ENCODE measurements around the gene FASN.

Gene FASN

DNA sequence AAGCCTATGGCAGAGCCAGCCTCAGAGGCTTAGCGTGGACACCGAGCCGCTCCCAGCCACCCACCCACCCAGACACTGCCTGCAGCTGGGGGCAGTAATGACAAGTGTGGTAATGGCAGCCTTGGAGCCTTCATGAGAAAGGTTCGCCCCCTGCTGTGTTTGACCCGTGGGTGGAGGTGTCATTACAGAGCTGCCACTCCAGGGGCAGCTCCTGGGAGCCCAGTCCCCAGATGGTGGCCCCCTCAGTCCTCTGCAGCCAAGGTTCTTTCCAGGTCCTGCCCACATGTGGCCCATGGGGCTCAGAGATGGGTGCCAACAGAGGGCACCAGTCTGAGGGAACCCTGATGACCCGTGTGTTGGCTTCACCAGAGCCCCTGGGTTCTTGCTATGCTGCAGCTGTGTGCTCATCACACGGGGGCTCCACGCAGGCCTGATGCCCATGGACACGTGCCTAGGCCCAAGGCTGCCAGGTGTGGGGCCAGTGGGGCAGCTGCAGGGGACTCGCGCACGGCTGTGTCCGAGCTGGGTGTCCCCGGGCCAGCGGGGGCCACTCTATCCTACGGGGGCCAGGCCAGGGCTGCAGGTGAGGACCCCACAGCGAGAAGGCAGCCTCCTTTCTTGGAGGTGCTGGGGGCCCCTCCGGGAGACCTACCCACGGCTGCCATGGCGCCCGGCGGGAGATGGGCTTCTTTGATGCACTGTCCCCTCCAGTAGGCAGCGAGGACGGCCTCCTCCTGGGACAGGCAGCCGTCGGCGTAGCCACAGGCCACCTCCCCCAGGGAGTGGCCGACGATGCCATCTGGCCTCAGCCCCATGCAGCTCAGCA lies 8.1 kb downstream of the FASN start:
- no peak overlapping the region for H3K4me3 ChIP-seq (ENCODE audit: low read depth, low read length)

DNA sequence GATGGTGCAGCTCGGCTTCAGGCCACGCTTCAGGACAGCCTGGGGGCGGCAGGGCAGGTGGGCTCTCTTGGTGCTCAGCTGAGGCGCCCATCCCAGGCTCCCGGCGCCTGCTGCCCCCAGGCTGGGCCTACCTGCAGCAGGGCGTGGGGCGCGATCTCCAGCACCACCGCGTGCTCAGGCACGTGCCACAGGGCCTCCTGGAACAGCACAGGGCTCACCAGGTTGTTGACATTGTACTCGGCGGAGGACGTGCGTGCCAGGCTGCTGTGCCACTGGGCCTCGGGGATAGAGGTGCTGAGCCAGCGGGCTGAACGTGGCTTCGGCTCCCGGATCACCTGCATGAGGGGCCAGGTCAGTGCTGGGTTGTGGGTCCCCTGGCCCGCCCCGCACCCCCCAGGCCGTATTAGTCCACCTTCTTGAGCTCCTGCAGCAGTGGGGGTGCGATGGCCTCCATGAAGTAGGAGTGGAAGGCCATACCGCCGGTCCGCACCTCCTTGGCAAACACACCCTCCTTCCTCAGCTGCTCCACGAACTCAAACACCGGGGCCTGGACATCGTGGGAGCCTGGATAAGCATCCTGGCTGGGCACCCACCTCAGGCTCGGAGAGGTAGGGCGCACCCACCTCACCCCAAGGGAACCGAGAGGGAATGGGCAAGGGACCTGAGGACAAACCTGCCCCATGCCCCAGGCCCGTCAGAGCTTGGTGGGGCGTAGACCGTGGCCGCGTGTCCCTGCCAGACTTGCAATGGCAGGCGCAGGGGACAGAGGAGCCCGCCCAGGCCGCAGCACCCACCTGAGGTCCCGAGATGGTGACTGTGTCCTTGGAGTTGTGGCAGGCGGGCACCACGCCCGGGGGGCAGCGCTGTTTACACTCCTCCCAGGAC lies 9.0 kb downstream of the FASN start:
- no peak overlapping the region for H3K4me3 ChIP-seq (ENCODE audit: low read depth, low read length)

DNA sequence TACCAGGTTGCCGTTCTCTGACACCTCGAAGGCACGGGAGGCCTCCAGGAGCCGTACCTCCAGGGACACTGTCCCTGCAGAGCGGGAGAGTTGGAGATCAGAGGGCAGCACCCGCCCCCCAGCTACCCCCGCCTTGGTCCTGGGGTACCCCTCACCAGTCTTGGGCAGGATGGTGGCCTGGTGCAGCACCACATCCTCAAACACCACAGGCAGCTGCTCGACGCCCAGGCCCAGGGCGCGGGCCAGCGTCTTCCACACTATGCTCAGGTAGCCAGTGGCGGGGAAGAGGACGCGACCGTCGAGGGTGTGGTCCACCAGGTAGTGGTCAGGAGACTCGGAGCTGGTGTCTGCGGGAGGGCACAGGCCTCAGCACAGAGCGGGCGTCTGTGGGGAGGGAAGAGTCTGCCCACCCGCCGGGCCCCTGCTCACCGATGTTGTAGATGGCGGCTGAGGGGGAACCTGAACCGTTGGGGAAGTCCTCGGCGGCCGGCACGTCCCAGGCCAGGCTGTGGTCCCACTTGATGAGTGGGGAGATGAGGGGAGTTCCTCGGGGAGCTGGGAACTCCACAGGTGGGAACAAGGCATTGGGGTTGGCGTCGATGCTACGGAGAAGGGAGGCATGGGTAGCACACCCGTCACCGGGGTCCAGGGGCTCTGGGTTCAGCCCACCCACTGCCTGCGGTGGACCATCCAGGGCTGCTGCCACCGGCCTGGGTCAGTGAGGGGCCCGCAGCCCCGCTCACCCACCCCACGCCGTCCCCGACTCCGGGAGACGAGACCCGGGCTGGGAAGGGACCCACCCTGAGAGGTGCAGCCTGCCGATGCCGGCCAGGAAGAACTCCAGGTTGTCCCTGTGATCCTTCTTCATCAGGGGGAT lies 9.8 kb downstream of the FASN start:
- H3K4me3 ChIP-seq (ENCODE audit: low read depth, low read length) = no peak overlapping the region

DNA sequence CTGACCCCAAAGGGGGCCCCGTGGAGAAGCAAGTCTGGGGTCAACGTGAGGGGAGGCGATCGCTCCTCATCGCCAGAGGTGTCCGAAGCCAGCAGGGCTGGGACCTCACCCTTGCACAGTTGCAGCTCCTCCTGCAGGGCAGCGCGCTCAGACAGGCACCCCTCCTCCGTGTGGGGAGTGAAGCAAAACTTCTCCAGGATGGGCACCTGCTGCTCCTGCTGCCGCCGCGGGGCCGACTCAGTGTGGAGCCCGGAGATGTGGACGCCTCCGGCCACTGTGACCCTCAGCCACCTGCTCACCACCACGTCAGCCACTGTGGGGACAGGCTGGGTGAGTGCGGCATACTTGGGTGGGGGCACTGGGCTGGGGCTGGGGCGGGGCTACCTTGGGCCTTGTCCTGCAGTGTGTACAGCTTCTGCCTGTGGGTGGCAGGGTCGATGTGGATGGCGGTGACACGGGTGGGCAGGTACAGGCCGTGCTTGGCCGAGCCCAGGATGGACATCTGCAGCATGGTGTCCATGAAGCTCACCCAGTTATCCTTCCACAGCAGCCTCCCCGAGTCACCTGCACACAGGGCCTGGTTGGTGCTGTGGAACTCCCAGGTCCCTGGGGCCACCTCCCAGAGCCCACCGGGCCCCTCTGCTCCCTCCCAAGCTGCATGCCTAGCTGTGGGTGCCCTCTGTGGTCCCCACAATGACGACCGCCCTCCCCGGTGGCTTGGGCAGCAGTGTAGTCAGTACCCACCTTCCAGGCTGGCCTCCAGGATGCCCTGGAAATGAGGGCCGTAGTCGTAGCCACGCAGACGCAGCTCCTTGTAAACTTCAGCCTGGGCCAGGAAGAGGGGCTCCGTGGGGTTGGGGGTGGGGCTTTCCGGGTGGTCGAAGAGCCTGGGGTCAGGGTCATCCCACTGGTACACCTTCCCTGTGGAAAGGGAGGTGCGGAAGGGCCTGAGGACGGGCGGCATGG lies 10.8 kb downstream of the FASN start:
- H3K4me3 ChIP-seq (ENCODE audit: low read depth, low read length) = no peak overlapping the region

DNA sequence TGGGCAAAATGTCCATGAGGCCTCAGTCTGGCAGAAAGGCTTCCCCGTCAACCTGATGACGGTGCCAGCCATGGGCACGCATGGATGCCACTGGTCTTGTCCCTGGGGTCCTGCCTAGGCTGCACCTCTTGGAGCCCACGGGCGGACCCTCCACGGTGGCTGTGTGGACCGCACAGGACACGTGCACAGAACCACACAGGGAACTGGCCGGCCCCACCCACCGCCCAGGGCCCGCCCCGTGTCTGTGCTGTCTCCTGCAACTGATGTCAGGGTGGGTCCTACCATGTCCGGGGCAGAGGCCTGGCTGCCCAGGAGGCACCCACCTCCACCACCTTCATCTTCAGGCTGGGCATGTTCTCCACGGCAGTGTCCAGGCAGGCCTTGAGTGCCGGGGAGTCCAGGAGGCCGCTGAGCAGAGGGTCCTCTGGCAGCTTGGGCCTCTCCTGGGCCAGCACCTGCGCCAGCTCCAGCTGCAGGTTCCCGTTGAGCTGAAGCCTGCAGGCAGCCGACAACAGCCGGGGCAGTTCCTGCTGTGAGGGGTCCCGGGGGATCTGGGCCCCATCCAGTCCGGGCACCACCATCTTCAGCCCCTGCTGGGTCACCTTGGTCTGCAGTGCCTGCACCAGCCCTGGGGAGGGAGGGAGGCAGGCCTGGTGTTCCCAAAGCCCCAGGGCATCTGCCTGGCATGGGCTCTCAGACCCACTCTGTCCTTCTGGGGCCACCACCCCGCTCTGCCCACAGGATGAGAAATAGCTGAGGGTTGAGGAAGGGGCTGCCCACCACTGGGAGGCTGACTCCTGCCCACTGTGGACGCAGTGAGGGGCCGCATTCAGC lies 11.9 kb downstream of the FASN start:
- no peak overlapping the region for H3K4me3 ChIP-seq (ENCODE audit: low read depth, low read length)

DNA sequence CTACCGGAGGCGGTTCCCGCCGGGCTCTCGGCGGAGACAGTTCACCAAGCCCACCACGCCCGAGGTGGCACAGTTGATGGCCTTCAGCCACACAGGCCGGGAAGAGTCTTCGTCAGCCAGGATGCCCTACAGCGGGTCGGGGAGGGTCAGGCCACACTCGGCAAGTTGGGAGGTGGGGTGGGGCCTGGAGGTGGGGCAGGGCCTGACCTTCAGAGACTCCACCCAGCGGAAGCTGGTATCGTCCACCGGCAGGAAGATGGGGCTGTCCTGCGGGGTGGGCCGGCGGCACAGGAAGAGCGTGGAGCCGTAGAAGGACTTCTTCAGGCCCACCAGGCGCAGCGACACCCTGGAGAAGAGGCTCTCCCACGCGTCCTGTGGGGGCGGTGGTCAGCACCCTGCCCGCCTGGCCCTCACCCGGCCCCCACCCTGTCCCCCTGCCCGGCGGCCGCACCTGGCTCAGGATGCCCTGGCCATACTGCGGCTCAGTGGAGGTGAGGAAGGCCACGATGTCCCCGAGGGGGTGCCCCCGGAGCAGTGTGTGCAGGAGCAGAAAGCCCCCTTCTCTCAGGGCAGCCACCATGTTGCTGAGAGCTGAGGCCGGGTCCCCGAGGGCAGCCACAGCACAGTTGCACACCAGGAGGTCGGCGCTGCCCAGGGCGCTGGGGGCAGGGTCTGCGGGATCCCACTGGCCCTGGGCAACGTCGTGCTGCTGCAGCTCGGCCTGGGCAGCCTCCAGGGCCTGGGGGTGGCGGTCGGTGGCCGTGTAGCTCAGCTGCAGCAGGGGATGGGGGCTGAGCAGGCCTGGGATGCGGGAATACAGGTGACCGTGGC lies 12.8 kb downstream of the FASN start:
- no peak overlapping the region for H3K4me3 ChIP-seq (ENCODE audit: low read depth, low read length)

DNA sequence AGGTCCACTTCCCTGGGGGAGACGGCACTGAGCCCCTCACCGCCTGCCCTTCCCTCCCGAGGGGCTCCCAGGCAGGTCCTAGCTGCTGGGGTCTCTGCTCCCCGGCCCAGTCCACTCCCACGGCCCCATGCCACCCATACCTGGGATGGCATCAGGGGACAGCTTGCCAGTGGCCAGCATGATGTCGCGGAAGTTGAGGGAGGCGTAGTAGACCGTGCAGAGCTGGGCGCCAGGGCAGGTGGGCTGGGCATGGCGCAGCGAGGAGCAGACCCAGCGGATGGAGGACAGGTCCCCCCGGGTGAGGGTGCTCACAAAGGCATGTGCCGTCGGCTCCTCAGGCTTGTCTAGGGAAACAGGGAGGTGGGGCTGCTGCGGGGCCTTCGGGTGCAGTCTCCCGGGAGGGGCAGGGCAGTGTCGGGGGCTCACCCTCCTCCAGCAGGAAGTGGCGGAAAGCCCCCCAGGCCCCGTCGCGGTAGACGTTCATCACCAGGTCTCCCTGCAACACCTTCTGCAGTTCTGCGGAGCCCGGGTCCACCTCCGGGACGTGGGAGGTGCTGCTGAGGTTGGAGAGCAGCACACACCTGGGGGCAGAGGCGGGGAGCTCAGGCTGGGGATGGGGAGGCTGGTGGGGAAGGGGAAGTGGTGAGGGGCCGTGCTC lies 13.5 kb downstream of the FASN start:
- H3K4me3 ChIP-seq (ENCODE audit: low read depth, low read length) = no peak overlapping the region

DNA sequence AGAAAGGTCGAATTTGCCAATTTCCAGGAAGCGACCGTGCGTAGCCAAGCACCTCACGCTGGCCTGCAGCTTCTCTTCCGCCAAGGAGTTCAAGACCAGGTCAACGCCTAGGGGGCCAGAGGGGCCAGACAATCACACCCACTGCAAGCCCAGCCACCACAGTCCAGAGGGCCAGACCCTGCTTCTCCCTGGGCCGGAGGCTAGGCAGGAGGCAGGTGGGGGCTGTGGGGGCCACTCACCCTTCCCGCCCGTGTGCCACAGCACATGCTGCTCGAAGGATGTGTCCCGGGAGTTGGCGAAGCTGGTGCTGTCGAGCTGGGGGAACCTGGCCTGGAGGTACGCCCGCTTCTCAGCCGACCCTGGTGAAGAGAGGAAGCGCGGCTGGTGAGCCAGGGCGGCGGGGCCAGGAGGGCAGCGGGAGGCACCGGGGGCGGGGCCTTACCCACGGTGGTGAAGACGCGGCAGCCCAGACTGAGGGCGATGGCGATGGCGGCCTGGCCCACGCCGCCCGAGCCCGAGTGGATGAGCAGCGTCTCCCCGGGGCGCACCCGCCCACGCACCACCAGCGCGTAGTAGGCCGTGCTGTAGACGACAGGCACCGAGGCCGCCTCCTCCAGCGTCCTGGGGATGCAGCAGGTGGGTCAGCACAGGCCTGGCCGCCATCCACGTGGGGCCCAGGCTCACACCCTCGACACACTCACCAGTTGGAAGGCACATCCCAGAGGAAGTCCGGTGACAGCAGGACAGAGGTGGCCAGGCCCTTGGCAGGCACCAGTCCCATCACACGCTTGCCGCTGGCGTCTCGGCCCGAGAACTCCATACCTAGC lies 14.3 kb downstream of the FASN start:
- no peak overlapping the region for H3K4me3 ChIP-seq (ENCODE audit: low read depth, low read length)

DNA sequence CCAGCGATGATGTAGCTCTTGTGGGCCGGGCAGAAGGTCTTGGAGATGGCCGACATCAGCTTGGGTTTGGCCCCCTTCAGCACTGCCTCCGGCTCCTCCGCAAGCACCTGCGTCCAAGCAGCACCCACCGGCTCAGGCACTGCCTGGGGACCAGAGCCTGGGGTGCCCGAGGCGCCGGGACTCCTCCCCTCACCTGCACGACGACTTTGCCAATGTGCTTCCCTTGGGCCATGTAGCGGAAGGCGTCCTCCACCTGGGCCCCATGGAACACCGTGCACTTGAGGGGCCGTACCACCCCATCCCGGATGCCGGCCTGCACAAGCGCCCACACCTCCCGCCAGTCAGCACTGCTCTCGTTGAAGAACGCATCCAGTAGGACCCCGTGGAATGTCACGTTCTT lies 15.0 kb downstream of the FASN start:
- H3K4me3 ChIP-seq (ENCODE audit: low read depth, low read length) = no peak overlapping the region

DNA sequence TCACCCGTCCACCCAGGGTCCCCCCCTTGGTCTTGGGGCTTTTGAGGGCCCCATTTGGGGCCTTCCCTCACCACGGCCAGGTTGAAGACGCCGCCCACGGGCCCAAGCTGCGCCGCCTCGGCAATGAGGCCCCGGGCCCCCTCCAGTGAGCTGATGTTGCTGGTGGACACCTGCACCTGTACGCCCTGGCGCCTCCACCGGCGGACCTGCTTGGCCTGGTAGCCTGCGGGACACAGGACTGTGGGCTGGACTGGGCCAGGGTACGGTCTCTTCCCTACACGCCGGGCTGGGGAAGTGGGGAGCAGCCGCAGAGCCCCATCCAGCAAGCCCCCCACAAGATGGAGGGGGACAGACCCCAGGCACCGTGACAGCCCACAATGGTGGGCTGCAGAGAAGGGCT lies 15.6 kb downstream of the FASN start:
- no peak overlapping the region for H3K4me3 ChIP-seq (ENCODE audit: low read depth, low read length)

DNA sequence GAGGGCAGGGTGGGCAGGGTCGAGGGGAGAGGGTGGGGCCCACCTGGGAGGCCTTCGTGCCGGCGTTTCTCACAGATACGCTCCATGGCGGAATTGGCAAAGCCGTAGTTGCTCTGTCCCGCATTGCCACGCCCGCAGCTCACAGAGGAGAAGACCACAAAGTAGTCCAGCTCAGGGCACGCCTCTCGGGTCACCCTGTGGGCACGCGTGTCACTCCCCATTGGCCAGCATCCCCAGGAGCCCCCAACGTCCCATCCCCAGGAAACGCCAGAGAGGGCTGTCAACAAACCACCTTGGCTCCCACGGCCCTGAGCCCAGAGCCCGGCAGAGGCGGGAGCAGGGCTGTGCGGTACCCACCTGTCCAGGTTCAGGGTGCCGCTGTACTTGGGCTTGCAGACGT lies 16.1 kb downstream of the FASN start:
- H3K4me3 ChIP-seq (ENCODE audit: low read depth, low read length) = no peak overlapping the region

DNA sequence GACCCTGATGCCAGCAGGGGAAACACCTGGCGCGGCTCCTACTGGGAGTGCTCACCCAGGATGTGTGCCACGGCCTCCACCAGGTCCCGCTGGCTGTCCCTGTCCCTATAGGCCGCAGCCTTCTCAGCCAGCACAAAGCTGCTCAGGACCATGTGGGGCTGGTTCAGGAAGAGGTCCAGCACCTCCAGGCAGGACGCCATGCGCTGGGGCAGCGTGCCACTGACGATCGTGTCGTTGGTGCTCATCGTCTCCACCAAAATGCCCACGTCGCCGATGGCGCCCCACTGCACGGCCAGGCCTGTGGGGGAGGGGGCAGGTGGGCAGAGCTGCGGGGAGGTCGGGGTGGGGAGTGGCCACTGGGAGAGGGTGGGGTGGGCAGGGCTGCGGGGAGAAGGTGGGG lies 16.5 kb downstream of the FASN start:
- no peak overlapping the region for H3K4me3 ChIP-seq (ENCODE audit: low read depth, low read length)

DNA sequence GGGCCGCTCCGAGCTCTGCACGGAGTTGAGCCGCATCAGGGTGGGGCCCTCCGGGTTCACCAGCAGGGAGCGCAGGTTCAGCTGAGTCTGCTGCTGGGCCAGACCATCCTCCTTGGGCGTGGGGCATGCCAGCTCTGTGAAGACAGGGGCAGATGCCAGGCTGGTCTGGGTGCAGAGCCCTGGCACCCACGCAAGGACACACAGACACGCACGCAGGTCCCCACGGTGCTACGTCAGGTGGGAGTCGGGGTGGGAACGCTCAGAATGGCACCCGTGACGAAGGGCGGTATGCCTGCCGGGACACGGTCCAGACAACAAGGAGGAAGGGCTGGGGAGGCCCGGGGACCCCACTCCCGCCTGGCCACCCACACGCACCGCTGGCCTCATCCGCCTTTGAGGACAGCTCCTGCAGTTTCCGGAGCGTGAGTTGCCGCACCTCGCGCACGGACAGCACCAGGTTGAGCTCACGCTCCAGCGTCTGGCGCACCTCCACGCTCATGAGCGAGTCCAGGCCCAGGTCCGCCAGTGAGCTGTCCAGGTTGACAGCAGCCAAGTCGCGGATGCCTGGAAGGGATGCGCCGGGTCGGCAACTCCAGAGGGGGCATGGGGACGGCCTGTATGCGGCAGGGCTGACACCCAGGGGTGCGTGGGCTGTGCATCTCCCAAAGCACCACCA lies 17.1 kb downstream of the FASN start:
- no peak overlapping the region for H3K4me3 ChIP-seq (ENCODE audit: low read depth, low read length)

DNA sequence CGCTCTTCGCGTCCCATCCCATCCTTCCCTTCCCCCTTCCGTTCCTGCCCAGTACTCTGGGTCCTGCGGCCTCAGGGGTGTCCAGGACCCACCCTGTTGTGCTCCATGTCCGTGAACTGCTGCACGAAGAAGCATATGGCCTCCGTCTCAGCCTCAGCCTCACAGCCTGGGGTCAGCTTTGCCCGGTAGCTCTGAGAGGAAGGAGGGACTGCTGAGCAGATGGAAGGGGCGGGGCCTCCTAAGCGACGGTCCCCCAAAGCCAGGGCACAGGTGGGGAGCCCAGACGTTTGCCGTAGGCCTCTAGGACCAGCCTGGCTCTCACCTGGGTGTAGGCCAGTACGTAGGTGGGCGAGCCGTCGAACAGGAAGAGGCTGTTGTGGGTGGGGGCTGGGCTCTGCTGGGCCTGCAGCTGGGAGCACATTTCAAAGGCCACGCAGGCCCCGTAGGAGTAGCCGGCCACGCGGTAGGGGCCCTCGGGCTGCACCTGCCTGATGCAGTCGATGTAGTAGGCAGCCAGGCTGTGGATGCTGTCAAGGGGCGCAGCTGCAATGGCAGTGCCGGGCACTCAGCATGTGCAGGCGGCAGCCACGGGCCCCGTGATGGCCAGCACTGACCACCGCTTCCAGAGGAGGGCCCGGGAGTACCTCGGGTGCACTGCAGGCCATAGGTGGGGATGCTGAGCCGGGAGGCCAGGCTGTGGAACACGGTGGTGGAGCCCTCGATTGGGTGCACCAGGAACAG lies 17.8 kb downstream of the FASN start:
- H3K4me3 ChIP-seq (ENCODE audit: low read depth, low read length) = no peak overlapping the region

DNA sequence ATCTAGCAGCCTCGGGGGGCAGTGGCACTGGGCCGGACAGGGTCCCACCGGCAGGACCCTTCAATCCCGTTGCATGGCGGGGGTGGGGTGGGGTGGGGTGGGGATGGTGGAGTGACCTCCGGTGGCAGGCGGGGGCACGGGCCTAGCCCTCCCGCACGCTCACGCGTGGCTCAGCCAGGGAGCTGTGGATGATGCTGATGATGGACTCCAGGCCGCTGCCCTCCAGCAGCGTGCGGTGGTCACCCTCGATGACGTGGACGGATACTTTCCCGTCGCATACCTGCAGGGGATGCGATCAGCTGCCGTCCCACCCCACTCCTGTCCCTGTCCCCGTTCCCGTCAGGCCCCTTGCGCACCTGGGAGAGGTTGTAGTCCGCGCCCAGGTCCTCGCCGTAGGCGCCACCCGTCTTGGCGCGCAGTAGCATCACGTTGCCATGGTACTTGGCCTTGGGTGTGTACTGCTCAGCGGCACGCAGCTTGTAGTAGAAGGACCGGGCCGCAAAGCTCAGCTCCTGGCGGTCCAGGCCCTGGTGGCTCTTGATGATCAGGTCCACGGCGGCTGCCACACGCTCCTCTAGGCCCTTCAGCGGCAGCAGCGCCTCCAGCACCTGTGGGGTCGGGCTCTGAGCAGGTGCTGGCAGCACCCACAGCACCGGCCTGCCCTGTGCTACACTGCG lies 18.9 kb downstream of the FASN start:
- H3K4me3 ChIP-seq (ENCODE audit: low read depth, low read length) = no peak overlapping the region
